Activated CD4-positive, CD25-positive, alpha-beta regulatory T cell treated with anti-CD3 and anti-CD28 coated beads, Interleukin-2, amount 50 U/mL, for 24 hours (primary cell): ENCODE data around the gene ABCF3.

Experiments
- ATAC-seq, 2 donors: fragments of 150-1000 bp; cut with Tn5 transposase; one replicate each; pipeline ENCODE4 v1.10.0; 2021; ENCODE audit warnings: mild to moderate bottlenecking in 1 of 2, moderate library complexity in 1 of 2

ABCF3 gene

GRCh38 chr3:184234224-184234623 is 48.2 kb downstream of the ABCF3 start:
- no peak for ATAC-seq

GRCh38 chr3:184234671-184235380 is 48.8 kb downstream of the ABCF3 start:
- ATAC-seq, result no peak

- no peak for ATAC-seq
Observed at GRCh38 chr3:184235381-184236032, 49.5 kb downstream of the ABCF3 start.

GRCh38 chr3:184236033-184236410 is 50.0 kb downstream of the ABCF3 start:
- no peak for ATAC-seq

GRCh38 chr3:184236636-184237035 is 50.6 kb downstream of the ABCF3 start:
- ATAC-seq, result no peak

- ATAC-seq, result no peak
Observed at GRCh38 chr3:184237211-184237610, 51.2 kb downstream of the ABCF3 start.

GRCh38 chr3:184237807-184238206 is 51.8 kb downstream of the ABCF3 start:
- ATAC-seq, result no peak

GRCh38 chr3:184238246-184238818 is 52.3 kb downstream of the ABCF3 start:
- ATAC-seq, result no peak

GRCh38 chr3:184239221-184239620 is 53.2 kb downstream of the ABCF3 start:
- ATAC-seq, result no peak

- no peak for ATAC-seq
Observed at GRCh38 chr3:184239708-184240107, 53.7 kb downstream of the ABCF3 start.

GRCh38 chr3:184240384-184241140 is 54.6 kb downstream of the ABCF3 start:
- ATAC-seq, result no peak

- ATAC-seq, result no peak
Observed at GRCh38 chr3:184241141-184241446, 55.1 kb downstream of the ABCF3 start.

- peak; percentile 7 to 20 for ATAC-seq
Observed at GRCh38 chr3:184241447-184242296, 55.7 kb downstream of the ABCF3 start.

GRCh38 chr3:184242297-184242685 is 56.3 kb downstream of the ABCF3 start:
- no peak for ATAC-seq
